GM12878 (cell line): ENCODE results near the gene ZMAT3. TPM values are rescaled to one million over a fixed set of nuclear protein-coding genes. Genes with fewer than 3 reads are reported as not detected.

Source experiments
- BCL11A ChIP-seq: IDR thresholded peaks from 2 replicates; pipeline ENCODE4 v1.6.1; 2011; ENCODE audit warnings: low read depth, low read length
- BRCA1 ChIP-seq: IDR thresholded peaks from 2 replicates; pipeline ENCODE4 v1.6.1; 2011; ENCODE audit warnings: low read depth, low read length, improper control_type of control experiment
- CHD4 ChIP-seq: fragments of 200-600 bp; sonication (generic); IDR thresholded peaks from 2 replicates; pipeline ENCODE4 v1.6.1; 2016; ENCODE audit warnings: mild to moderate bottlenecking
- CUX1 ChIP-seq: IDR thresholded peaks from 2 replicates; pipeline ENCODE4 v1.6.1; 2012; ENCODE audit warnings: improper control_type of control experiment, low read depth, low read length; ENCODE audit not compliant: insufficient replicate concordance
- E2F4 ChIP-seq: IDR thresholded peaks from 2 replicates; pipeline ENCODE4 v1.6.1; 2012; ENCODE audit warnings: low read depth, low read length, improper control_type of control experiment
- EP300 ChIP-seq, 2 experiments: fragments of 150-350 bp in 1 of 2; IDR thresholded peaks; 2 replicates each; pipeline ENCODE4 v1.6.1; 2011 to 2012; ENCODE audit warnings: low read depth in 2 of 2, low read length in 2 of 2, borderline replicate concordance in 1 of 2, improper control_type of control experiment in 1 of 2, inconsistent platforms in 1 of 2; ENCODE audit not compliant: control insufficient read depth in 1 of 2
- IKZF2 ChIP-seq, 2 experiments: fragments of 450-650 bp; IDR thresholded peaks; 2 replicates each; pipeline ENCODE4 v1.6.1; 2017; ENCODE audit warnings: mild to moderate bottlenecking in 2 of 2, moderate library complexity in 2 of 2
- NFYB ChIP-seq: IDR thresholded peaks from 2 replicates; pipeline ENCODE4 v1.6.1; 2011; ENCODE audit warnings: low read depth, mild to moderate bottlenecking, low read length, improper control_type of control experiment, moderate library complexity; ENCODE audit not compliant: insufficient read depth
- SMAD1 ChIP-seq: fragments of 450-650 bp; IDR thresholded peaks from 2 replicates; pipeline ENCODE4 v1.6.1; 2018; ENCODE audit warnings: mild to moderate bottlenecking, low read depth; ENCODE audit not compliant: partially characterized antibody
- SPI1 ChIP-seq: IDR thresholded peaks from 2 replicates; pipeline ENCODE4 v1.6.1; 2011; ENCODE audit warnings: low read depth, mild to moderate bottlenecking, low read length, moderate library complexity, borderline replicate concordance; ENCODE audit not compliant: insufficient read depth
- SREBF1 ChIP-seq: IDR thresholded peaks from 2 replicates; pipeline ENCODE4 v1.6.1; 2012; ENCODE audit warnings: mild to moderate bottlenecking, low read length
- TARDBP ChIP-seq: IDR thresholded peaks from 2 replicates; pipeline ENCODE4 v1.6.1; 2016; ENCODE audit warnings: borderline replicate concordance
- ZNF687 ChIP-seq: fragments of 450-650 bp; IDR thresholded peaks from 2 replicates; pipeline ENCODE4 v1.6.1; 2017; ENCODE audit warnings: mild to moderate bottlenecking, moderate library complexity
- polyA plus RNA-seq, 11 experiments: library from polyadenylated mRNA; depleted of rRNA in 4 of 11; unstranded in 6 of 11; stranded (reverse) in 5 of 11; fragments of >200 nt; fragmentation: Nextera tagmentation in 4 of 11; fragmentation: Illumina TruSeq in 1 of 11; extraction: Ambion mirVana in 4 of 11; extraction: Trizol in 1 of 11; gene quantifications; 1 replicate in 1 of 11; 2 replicates in 10 of 11; pipeline versions ENCODE4 v1.2.1 to v1.2.3, GENCODE V29; 2011 to 2016; ENCODE audit warnings: inconsistent platforms in 2 of 11, missing spikeins in 2 of 11, low read depth in 1 of 11
- total RNA-seq, 4 experiments: library from RNA; depleted of rRNA in 3 of 4; stranded (reverse); fragments of >200 nt in 3 of 4; fragmentation: Illumina TruSeq in 1 of 4; extraction: Trizol in 1 of 4; gene quantifications; 2 replicates each; pipeline versions ENCODE4 v1.2.1 to v1.2.3, GENCODE V29; 2013 to 2021
- TF ChIP-seq, protein P1 (sequence below): fragments of 450-650 bp; conservative IDR thresholded peaks from 2 replicates; pipeline ENCODE4 v1.6.1; 2017; ENCODE audit warnings: mild to moderate bottlenecking, moderate library complexity

Gene ZMAT3
- total and polyA plus RNA-seq, 10 of the 15 experiments (the other 5 are each of a cell fraction or from before 2014, with no cell fraction given) = 6.2 to 55.9 (median 25.8) TPM

DNA sequence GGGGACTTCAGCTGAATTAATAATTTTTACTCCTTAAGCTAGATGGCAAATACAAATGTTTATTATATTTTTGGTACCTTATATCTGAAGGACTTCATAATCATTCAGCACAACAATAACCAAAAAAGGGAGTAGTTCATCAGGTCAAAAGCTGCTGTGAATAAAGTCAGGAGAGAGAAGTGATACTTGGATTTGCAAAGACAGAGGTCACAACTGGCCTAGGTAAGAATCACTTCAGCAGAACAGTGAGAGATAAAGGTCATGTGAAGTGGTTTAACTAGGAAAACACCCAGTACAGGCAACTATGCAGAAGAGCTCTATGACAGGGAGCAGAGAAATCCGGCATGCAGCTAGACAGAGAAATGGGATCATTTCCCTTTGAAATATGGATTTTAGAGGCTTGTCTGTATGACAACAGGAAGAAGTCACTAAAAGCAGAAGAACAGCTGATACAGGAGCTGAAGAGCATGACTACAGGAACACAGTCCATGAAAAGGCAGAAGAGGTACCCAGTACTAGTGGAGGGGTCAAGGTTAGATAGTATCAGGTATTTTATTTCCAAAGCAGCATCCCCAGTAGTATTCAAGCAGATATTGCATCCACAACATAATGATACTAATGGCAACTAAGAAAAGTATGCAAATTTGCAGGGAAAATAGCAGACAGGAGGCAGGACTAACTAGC is 25.7 kb downstream of the ZMAT3 start (continued):
- TF ChIP-seq CUX1 (peak; percentile 61), TARDBP (no peak), CHD4 (no peak), BRCA1 (no peak), SPI1 (peak; percentile 72), SMAD1 (peak; percentile 21), NFYB (no peak), E2F4 (no peak), BCL11A (no peak), SREBF1 (no peak), ZNF687 (peak; percentile 70), EP300 (IDR thresholded peaks at IDR 0.05; ENCODE audit: borderline replicate concordance in 1 of 2, control insufficient read depth in 1 of 2, low read depth in 2 of 2, low read length in 2 of 2) (peak; percentile 58 to 85; a peak in 2 of 4 replicates), IKZF2 (IDR thresholded peaks at IDR 0.05) (peak in 1 of 2 experiments; percentile 53; a peak in 2 of 4 replicates)
- TF ChIP-seq, protein P1, sequence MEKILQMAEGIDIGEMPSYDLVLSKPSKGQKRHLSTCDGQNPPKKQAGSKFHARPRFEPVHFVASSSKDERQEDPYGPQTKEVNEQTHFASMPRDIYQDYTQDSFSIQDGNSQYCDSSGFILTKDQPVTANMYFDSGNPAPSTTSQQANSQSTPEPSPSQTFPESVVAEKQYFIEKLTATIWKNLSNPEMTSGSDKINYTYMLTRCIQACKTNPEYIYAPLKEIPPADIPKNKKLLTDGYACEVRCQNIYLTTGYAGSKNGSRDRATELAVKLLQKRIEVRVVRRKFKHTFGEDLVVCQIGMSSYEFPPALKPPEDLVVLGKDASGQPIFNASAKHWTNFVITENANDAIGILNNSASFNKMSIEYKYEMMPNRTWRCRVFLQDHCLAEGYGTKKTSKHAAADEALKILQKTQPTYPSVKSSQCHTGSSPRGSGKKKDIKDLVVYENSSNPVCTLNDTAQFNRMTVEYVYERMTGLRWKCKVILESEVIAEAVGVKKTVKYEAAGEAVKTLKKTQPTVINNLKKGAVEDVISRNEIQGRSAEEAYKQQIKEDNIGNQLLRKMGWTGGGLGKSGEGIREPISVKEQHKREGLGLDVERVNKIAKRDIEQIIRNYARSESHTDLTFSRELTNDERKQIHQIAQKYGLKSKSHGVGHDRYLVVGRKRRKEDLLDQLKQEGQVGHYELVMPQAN = no peak
